HepG2 (cell line): ENCODE results near the gene ANO4. TPM values are rescaled to one million over a fixed set of nuclear protein-coding genes. Genes with fewer than 3 reads are reported as not detected.

Experiments used
- ATAC-seq: fragments of 200-7000 bp; cut with Tn5 transposase; 3 replicates; pipeline ENCODE4 v1.9.1; 2020; ENCODE audit warnings: mild to moderate bottlenecking, moderate library complexity
- BruUV-seq: library from RNA; stranded (reverse); fragments of 400-500 nt; replicated peaks from 2 replicates; lab custom pipeline; 2021; lab: Mats Ljungman, UMichigan
- CTCF ChIA-PET: fragments of 300-600 bp; formaldehyde crosslinking; extraction: SDS; loops from one replicate; lab custom pipeline; 2021; ENCODE audit warnings: low total read pairs, inconsistent platforms, low intra/inter-chr PET ratio; lab: Yijun Ruan, JAX
- POLR2A ChIA-PET: fragments of 350-600 bp; sonication (Branson Sonifier 250); formaldehyde crosslinking; loops from one replicate; lab custom pipeline; 2020; ENCODE audit warnings: antibody characterized with exemption, inconsistent platforms; lab: Yijun Ruan, JAX
- DNase-seq: peaks from one replicate; pipeline ENCODE4 v3.0.0-alpha.2; 2015; ENCODE audit warnings: low spot score
- FAIRE-seq: peaks from 3 replicates; lab custom pipeline; 2011; peaks lifted over from hg19 to GRCh38; lab: Jason Lieb, UNC
- H2AFZ ChIP-seq: one replicate; pipeline ENCODE4 v1.6.1; 2011; ENCODE audit warnings: low read length, inconsistent platforms
- H3K27ac ChIP-seq: fragments of 300-600 bp; 3 replicates; pipeline ENCODE4 v1.8.0; 2011; ENCODE audit warnings: mixed run types, mild to moderate bottlenecking, mixed read lengths, low read length, inconsistent platforms; ENCODE audit not compliant: insufficient read depth; ENCODE audit errors: extremely low read length
- H3K27me3 ChIP-seq, 2 experiments: fragments of 200-600 bp in 1 of 2; 2 replicates in 1 of 2; 3 replicates in 1 of 2; pipeline versions ENCODE4 v1.6.0 to v1.8.0; 2011; ENCODE audit warnings: low read length in 2 of 2, mild to moderate bottlenecking in 2 of 2, moderate library complexity in 2 of 2, inconsistent platforms in 1 of 2; ENCODE audit not compliant: insufficient read depth in 2 of 2, control insufficient read depth in 1 of 2
- H3K36me3 ChIP-seq, 2 experiments: fragments of 200-600 bp in 1 of 2; replicated peaks in 1 of 2; 2 replicates in 1 of 2; 3 replicates in 1 of 2; pipeline versions ENCODE4 v1.5.1 to v1.8.0; 2011; ENCODE audit warnings: low read length in 2 of 2, inconsistent platforms in 1 of 2; ENCODE audit not compliant: insufficient read depth in 2 of 2, control insufficient read depth in 1 of 2
- H3K4me1 ChIP-seq: 2 replicates; pipeline ENCODE4 v1.5.1; 2012; ENCODE audit warnings: low read length, inconsistent platforms; ENCODE audit not compliant: insufficient read depth
- H3K4me2 ChIP-seq: 2 replicates; pipeline ENCODE4 v1.6.0; 2011; ENCODE audit warnings: low read depth, low read length, inconsistent platforms
- H3K4me3 ChIP-seq, 3 experiments: fragments of 200-600 bp in 1 of 3; sonication (generic), shearing (Covaris generic) in 1 of 3; replicated peaks in 1 of 3; 2 replicates each; pipeline ENCODE4 v1.5.1; 2011 to 2016; ENCODE audit warnings: low read length in 3 of 3, inconsistent platforms in 2 of 3, low read depth in 2 of 3, mild to moderate bottlenecking in 2 of 3, control low read depth in 1 of 3, mixed read lengths in 1 of 3; ENCODE audit not compliant: insufficient read depth in 1 of 3
- H3K79me2 ChIP-seq: one replicate; pipeline ENCODE4 v1.6.1; 2011; ENCODE audit warnings: low read length, inconsistent platforms; ENCODE audit not compliant: insufficient read depth
- H3K9ac ChIP-seq: 2 replicates; pipeline ENCODE4 v1.6.0; 2011; ENCODE audit warnings: mild to moderate bottlenecking, low read depth, low read length, inconsistent platforms; ENCODE audit not compliant: insufficient read depth
- H3K9me3 ChIP-seq: 2 replicates; pipeline ENCODE4 v1.5.1; 2012; ENCODE audit warnings: mild to moderate bottlenecking, low read length
- H4K20me1 ChIP-seq: 2 replicates; pipeline ENCODE4 v1.6.0; 2011; ENCODE audit warnings: inconsistent platforms, mild to moderate bottlenecking, low read length, moderate library complexity; ENCODE audit not compliant: insufficient read depth
- DNMT1 ChIP-seq: sonication (generic); formaldehyde crosslinking; IDR thresholded peaks from 2 replicates; pipeline ENCODE4 v1.5.1; 2020; ENCODE audit warnings: mild to moderate bottlenecking, missing genetic modification reagents
- NCOR1 ChIP-seq: fragments of 200-600 bp; sonication (generic); IDR thresholded peaks from 2 replicates; pipeline ENCODE4 v1.7.0; 2017; ENCODE audit warnings: antibody characterized with exemption, low read length, borderline replicate concordance
- NFIC ChIP-seq: IDR thresholded peaks from 2 replicates; pipeline ENCODE4 v1.6.1; 2012; ENCODE audit warnings: mild to moderate bottlenecking, low read length, inconsistent platforms
- NFYB ChIP-seq: sonication (generic); formaldehyde crosslinking; IDR thresholded peaks from 2 replicates; pipeline ENCODE4 v1.4.0; 2020; ENCODE audit warnings: missing genetic modification reagents
- PHF8 ChIP-seq: sonication (generic); formaldehyde crosslinking; IDR thresholded peaks from 2 replicates; pipeline ENCODE4 v1.5.0; 2020; ENCODE audit warnings: missing genetic modification reagents
- SIX1 ChIP-seq: sonication (generic); formaldehyde crosslinking; IDR thresholded peaks from 2 replicates; pipeline ENCODE4 v1.4.0; 2020; ENCODE audit warnings: missing genetic modification reagents, borderline replicate concordance
- THAP7 ChIP-seq: sonication (generic); formaldehyde crosslinking; IDR thresholded peaks from 2 replicates; pipeline ENCODE4 v1.8.1; 2023; ENCODE audit warnings: mild to moderate bottlenecking, missing genetic modification reagents
- ZBTB42 ChIP-seq: sonication (generic); formaldehyde crosslinking; IDR thresholded peaks from 2 replicates; pipeline ENCODE4 v1.5.0; 2020; ENCODE audit warnings: mild to moderate bottlenecking, missing genetic modification reagents
- ZFP36 ChIP-seq: fragments of 150-350 bp; IDR thresholded peaks from 2 replicates; pipeline ENCODE4 v1.6.1; 2018; ENCODE audit warnings: borderline replicate concordance, low read length, low read depth; ENCODE audit not compliant: partially characterized antibody
- ZNF143 ChIP-seq: sonication (generic); formaldehyde crosslinking; IDR thresholded peaks from 2 replicates; pipeline ENCODE4 v1.4.0; 2020; ENCODE audit warnings: missing genetic modification reagents
- ZNF414 ChIP-seq: sonication (generic); formaldehyde crosslinking; IDR thresholded peaks from 2 replicates; pipeline ENCODE4 v1.5.0; 2020; ENCODE audit warnings: missing genetic modification reagents
- ZNF468 ChIP-seq: sonication (generic); formaldehyde crosslinking; IDR thresholded peaks from 2 replicates; pipeline ENCODE4 v1.8.0; 2022; ENCODE audit warnings: mild to moderate bottlenecking, moderate library complexity, missing genetic modification reagents
- ZNF580 ChIP-seq: IDR thresholded peaks from 2 replicates; pipeline ENCODE4 v1.6.1; 2016; ENCODE audit warnings: low read depth, borderline replicate concordance
- ZNF773 ChIP-seq: sonication (generic); formaldehyde crosslinking; IDR thresholded peaks from 2 replicates; pipeline ENCODE4 v1.4.0; 2020; ENCODE audit warnings: missing genetic modification reagents, borderline replicate concordance
- ZNF891 ChIP-seq: sonication (generic); formaldehyde crosslinking; IDR thresholded peaks from 2 replicates; pipeline ENCODE4 v1.5.0; 2020; ENCODE audit warnings: mild to moderate bottlenecking, missing genetic modification reagents
- WGBS: methylation state at CpG from one replicate; pipeline ENCODE4 v1.1.6; 2017; ENCODE audit warnings: low lambda C conversion rate; 5-methylcytosine and 5-hydroxymethylcytosine counted together
- in situ Hi-C: cut with HindIII; loops from 2 replicates; pipeline ENCODE4 v1.10.0; 2017; ENCODE audit warnings: low pct_unique_long_range_greater_than_20kb; ENCODE audit not compliant: extremely low pct_ligation_motif_present
- intact Hi-C: fragments of 100-400 bp; cut with micrococcal nuclease; formaldehyde crosslinking; loops from one replicate; pipeline ENCODE4 v1.10.0; 2022; ENCODE audit not compliant: unreplicated experiment
- polyA plus RNA-seq, 8 experiments: library from polyadenylated mRNA; depleted of rRNA in 3 of 8; stranded (reverse) in 7 of 8; unstranded in 1 of 8; fragments of >200 nt; fragmentation: Illumina TruSeq in 4 of 8; extraction: Trizol in 4 of 8; gene quantifications; 2 replicates each; pipeline versions ENCODE4 v1.2.1 to v1.2.3, GENCODE V29; 2011 to 2016; ENCODE audit warnings: low read depth in 4 of 8, missing spikeins in 1 of 8, mixed read lengths in 1 of 8; ENCODE audit not compliant: insufficient read depth in 1 of 8
- total RNA-seq, 5 experiments: library from RNA; depleted of rRNA; stranded (reverse); fragments of >200 nt; fragmentation: Illumina TruSeq; extraction: Trizol; gene quantifications; 2 replicates each; pipeline ENCODE4 v1.2.3, GENCODE V29; 2016; ENCODE audit warnings: low read depth in 1 of 5
- TF ChIP-seq, protein P1 (sequence below): conservative IDR thresholded peaks from 2 replicates; pipeline ENCODE4 v1.6.1; 2018; ENCODE audit warnings: missing genetic modification reagents
- TF ChIP-seq, protein P2 (sequence below): IDR thresholded peaks from 2 replicates; pipeline ENCODE4 v1.6.1; 2012; ENCODE audit warnings: low read depth, low read length, improper control_type of control experiment

The ANO4 gene
- total and polyA plus RNA-seq, 2 of the 13 experiments (the other 11 are each of a cell fraction or from before 2014, with no cell fraction given), result not detected

DNA sequence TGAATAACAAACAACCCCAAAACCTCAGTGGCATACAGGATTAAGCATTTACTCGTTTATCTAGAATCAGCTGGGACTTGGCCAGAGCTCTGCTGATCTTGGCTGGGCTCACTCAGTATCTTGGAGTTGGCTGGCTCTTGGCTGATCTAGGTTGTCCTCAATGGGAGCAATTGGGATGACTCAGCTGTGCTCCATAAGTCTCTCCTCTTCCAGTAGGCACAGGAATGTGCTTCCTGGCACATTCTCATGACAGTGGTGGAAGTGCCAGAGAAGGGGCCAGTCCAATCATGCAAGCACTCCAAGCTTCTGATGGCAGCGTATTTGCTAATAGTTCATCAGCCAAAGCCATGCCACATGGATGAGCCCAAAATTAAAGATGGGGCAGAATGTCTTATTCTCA, 41.7 kb upstream of the ANO4 start (continued):
- no peak for TF ChIP-seq ZNF143
- TF ChIP-seq, protein P1, sequence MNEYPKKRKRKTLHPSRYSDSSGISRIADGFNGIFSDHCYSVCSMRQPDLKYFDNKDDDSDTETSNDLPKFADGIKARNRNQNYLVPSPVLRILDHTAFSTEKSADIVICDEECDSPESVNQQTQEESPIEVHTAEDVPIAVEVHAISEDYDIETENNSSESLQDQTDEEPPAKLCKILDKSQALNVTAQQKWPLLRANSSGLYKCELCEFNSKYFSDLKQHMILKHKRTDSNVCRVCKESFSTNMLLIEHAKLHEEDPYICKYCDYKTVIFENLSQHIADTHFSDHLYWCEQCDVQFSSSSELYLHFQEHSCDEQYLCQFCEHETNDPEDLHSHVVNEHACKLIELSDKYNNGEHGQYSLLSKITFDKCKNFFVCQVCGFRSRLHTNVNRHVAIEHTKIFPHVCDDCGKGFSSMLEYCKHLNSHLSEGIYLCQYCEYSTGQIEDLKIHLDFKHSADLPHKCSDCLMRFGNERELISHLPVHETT (CRISPR knock-in tag), result no peak

DNA sequence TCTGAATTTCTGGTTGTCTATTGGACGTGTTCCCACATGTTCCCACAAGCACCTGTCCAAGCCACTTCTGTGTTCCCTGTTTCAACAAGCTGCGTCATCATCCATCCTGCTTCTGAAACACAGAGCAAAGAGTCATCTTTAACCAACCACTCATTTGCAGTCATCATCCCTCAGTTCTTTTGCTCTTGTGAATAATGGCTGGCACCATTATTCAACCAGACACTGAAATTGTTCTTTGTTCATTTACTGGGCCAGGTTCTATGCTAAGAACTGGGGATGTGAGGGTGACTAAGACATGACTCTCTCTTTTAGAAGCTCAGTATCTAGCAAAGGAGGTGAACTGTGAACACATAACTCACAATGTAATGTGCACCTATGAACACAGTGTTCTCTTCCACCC, 40.7 kb upstream of the ANO4 start:
- Histone ChIP-seq H2AFZ (no peak overlapping the region), H3K4me3 (no peak overlapping the region), H3K9me3 (no peaks in the 10 kb centered on the region), H4K20me1 (no peaks in the 10 kb centered on the region), H3K4me1 (no peaks in the 10 kb centered on the region), H3K79me2 (no peaks in the 10 kb centered on the region), H3K27me3 (no peaks in the 10 kb centered on the region), H3K36me3 (no peaks in the 10 kb centered on the region), H3K27ac (no peak overlapping the region), H3K9ac (no peak overlapping the region), H3K4me2 (no peak overlapping the region)
- TF ChIP-seq NCOR1 (no peak), DNMT1 (CRISPR knock-in tag) (no peak), ZNF468 (CRISPR knock-in tag) (no peak), ZNF580 (CRISPR knock-in tag) (no peak), ZFP36 (no peak), NFYB (CRISPR knock-in tag) (no peak), ZNF891 (no peak), THAP7 (CRISPR knock-in tag) (no peak), NFIC (no peak), ZBTB42 (no peak), SIX1 (CRISPR knock-in tag) (no peak), PHF8 (CRISPR knock-in tag) (no peak), ZNF414 (CRISPR knock-in tag) (no peak), ZNF773 (CRISPR knock-in tag) (no peak)
- TF ChIP-seq, protein P2, sequence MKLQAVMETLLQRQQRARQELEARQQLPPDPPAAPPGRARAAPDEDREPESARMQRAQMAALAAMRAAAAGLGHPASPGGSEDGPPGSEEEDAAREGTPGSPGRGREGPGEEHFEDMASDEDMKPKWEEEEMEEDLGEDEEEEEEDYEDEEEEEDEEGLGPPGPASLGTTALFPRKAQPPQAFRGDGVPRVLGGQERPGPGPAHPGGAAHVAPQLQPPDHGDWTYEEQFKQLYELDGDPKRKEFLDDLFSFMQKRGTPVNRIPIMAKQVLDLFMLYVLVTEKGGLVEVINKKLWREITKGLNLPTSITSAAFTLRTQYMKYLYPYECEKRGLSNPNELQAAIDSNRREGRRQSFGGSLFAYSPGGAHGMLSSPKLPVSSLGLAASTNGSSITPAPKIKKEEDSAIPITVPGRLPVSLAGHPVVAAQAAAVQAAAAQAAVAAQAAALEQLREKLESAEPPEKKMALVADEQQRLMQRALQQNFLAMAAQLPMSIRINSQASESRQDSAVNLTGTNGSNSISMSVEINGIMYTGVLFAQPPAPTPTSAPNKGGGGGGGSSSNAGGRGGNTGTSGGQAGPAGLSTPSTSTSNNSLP, result no peak
- no peak for ATAC-seq
- FAIRE-seq, result no peak
- 17% methylated on average over 2 of the region's 2 CpGs for WGBS
- ChIA-PET POLR2A (no interaction called here), CTCF (no interaction called here)
- in situ Hi-C loops, result no loop called here
- intact Hi-C loops, result no loop called here
- no TSS peak for BruUV-seq
- DNase-seq, result no peak
